CD14-positive monocyte (primary cell): ENCODE results near the gene TSBP1. TPM values are rescaled to one million over a fixed set of nuclear protein-coding genes. Genes with fewer than 3 reads are reported as not detected.

ENCODE experiments used
- DNase-seq, 3 donors: peaks; one replicate each; pipeline ENCODE4 v3.0.0-alpha.2; 2011 to 2022
- H2AFZ ChIP-seq: 2 replicates; pipeline ENCODE4 v1.6.0; 2012; ENCODE audit warnings: mild to moderate bottlenecking, low read depth, low read length, inconsistent platforms; ENCODE audit not compliant: insufficient read depth, poor library complexity, severe bottlenecking
- H3K27ac ChIP-seq, 2 donors: 1 replicate in 1 of 2; 2 replicates in 1 of 2; pipeline ENCODE4 v1.5.1; 2012 to 2013; ENCODE audit warnings: low read length in 2 of 2, control low read depth in 1 of 2, inconsistent platforms in 1 of 2, low read depth in 1 of 2, mild to moderate bottlenecking in 1 of 2
- H3K27me3 ChIP-seq, 2 donors: one replicate each; pipeline versions ENCODE4 v1.6.0 to v1.6.1; 2011 to 2013; ENCODE audit warnings: low read length in 2 of 2; ENCODE audit not compliant: control insufficient read depth in 2 of 2, insufficient read depth in 2 of 2
- H3K36me3 ChIP-seq, 2 donors: replicated peaks in 1 of 2; 1 replicate in 1 of 2; 2 replicates in 1 of 2; pipeline versions ENCODE4 v1.5.1 to v1.6.1; 2012 to 2013; ENCODE audit warnings: low read length in 2 of 2, control low read depth in 1 of 2, inconsistent platforms in 1 of 2, mild to moderate bottlenecking in 1 of 2; ENCODE audit not compliant: insufficient read depth in 2 of 2, control insufficient read depth in 1 of 2
- H3K4me1 ChIP-seq, 2 donors: 1 replicate in 1 of 2; 2 replicates in 1 of 2; pipeline versions ENCODE4 v1.5.1 to v1.6.1; 2012 to 2013; ENCODE audit warnings: low read length in 2 of 2, control low read depth in 1 of 2, inconsistent platforms in 1 of 2, mild to moderate bottlenecking in 1 of 2, moderate library complexity in 1 of 2; ENCODE audit not compliant: insufficient read depth in 2 of 2, control insufficient read depth in 1 of 2
- H3K4me2 ChIP-seq: replicated peaks from 2 replicates; pipeline ENCODE3; 2012; ENCODE audit warnings: low read length, moderate library complexity, mild to moderate bottlenecking; ENCODE audit not compliant: poor library complexity, severe bottlenecking; ENCODE audit errors: extremely low read depth
- H3K4me3 ChIP-seq, 3 experiments: fragments of 200-600 bp in 1 of 3; sonication (generic) in 1 of 3; replicated peaks in 1 of 3; 1 replicate in 2 of 3; 2 replicates in 1 of 3; pipeline ENCODE4 v1.5.1; 2011 to 2013; ENCODE audit warnings: low read length in 3 of 3, mild to moderate bottlenecking in 3 of 3, control low read depth in 2 of 3, low read depth in 2 of 3, inconsistent platforms in 1 of 3, moderate library complexity in 1 of 3
- H3K79me2 ChIP-seq: 2 replicates; pipeline ENCODE4 v1.6.0; 2012; ENCODE audit warnings: mild to moderate bottlenecking, control low read depth, inconsistent platforms, low read length, moderate library complexity; ENCODE audit not compliant: insufficient read depth
- H3K9ac ChIP-seq: 2 replicates; pipeline ENCODE4 v1.6.0; 2017; ENCODE audit warnings: low read length, mild to moderate bottlenecking; ENCODE audit not compliant: insufficient read depth, poor library complexity, severe bottlenecking
- H3K9me3 ChIP-seq, 2 donors: replicated peaks in 1 of 2; 1 replicate in 1 of 2; 2 replicates in 1 of 2; pipeline versions ENCODE4 v1.5.1 to v1.6.1; 2012 to 2013; ENCODE audit warnings: low read length in 2 of 2, control low read depth in 1 of 2; ENCODE audit not compliant: control insufficient read depth in 1 of 2, insufficient read depth in 1 of 2
- H4K20me1 ChIP-seq: 2 replicates; pipeline ENCODE4 v1.6.0; 2012; ENCODE audit warnings: mild to moderate bottlenecking, low read length, control low read depth, moderate library complexity; ENCODE audit not compliant: insufficient read depth
- H3K27ac Mint-ChIP-seq, 7 donors: one replicate each; pipeline ENCODE4 v1.8.0; 2020; ENCODE audit warnings: mild to moderate bottlenecking in 7 of 7, mixed read lengths in 7 of 7, moderate library complexity in 6 of 7, inconsistent platforms in 2 of 7
- H3K27me3 Mint-ChIP-seq, 3 donors: one replicate each; pipeline ENCODE4 v1.8.0; 2021 to 2022; ENCODE audit warnings: low read depth in 3 of 3, mild to moderate bottlenecking in 3 of 3, mixed read lengths in 3 of 3, moderate library complexity in 3 of 3, inconsistent platforms in 1 of 3
- H3K36me3 Mint-ChIP-seq, 2 donors: one replicate each; pipeline ENCODE4 v1.8.0; 2020; ENCODE audit warnings: mixed read lengths in 2 of 2, inconsistent platforms in 1 of 2, mild to moderate bottlenecking in 1 of 2
- H3K4me1 Mint-ChIP-seq: one replicate; pipeline ENCODE4 v1.8.0; 2020; ENCODE audit warnings: mild to moderate bottlenecking, mixed read lengths
- H3K4me3 Mint-ChIP-seq, 2 donors: one replicate each; pipeline ENCODE4 v1.8.0; 2020; ENCODE audit warnings: mild to moderate bottlenecking in 2 of 2, mixed read lengths in 2 of 2, moderate library complexity in 1 of 2
- H3K9me3 Mint-ChIP-seq, 7 donors: one replicate each; pipeline ENCODE4 v1.8.0; 2020 to 2022; ENCODE audit warnings: mixed read lengths in 7 of 7, mild to moderate bottlenecking in 6 of 7, moderate library complexity in 6 of 7, inconsistent platforms in 2 of 7
- CTCF ChIP-seq: fragments of 200-600 bp; IDR thresholded peaks from one replicate; pipeline ENCODE4 v1.8.0; 2022; ENCODE audit warnings: antibody characterized with exemption, mild to moderate bottlenecking
- WGBS: methylation state at CpG from one replicate; pipeline ENCODE4 v1.1.5; 2013; ENCODE audit warnings: missing lambda C conversion rate; ENCODE audit not compliant: insufficient coverage; 5-methylcytosine and 5-hydroxymethylcytosine counted together
- intact Hi-C, 2 donors: fragments of 100-400 bp; cut with micrococcal nuclease; formaldehyde crosslinking; loops; one replicate each; pipeline versions ENCODE4 v1.15.0 to v1.15.1; 2023
- polyA plus RNA-seq, 3 donors: library from polyadenylated mRNA; depleted of rRNA in 1 of 3; unstranded in 2 of 3; stranded (reverse) in 1 of 3; fragments of 300-500 nt in 2 of 3; fragments of >200 nt in 1 of 3; fragmentation: Illumina TruSeq in 2 of 3; gene quantifications; 1 replicate in 2 of 3; 2 replicates in 1 of 3; pipeline ENCODE4 v1.2.3, GENCODE V29; 2012 to 2021

The TSBP1 gene
- polyA plus RNA-seq, 3 donors: not detected

GRCh38 chr6:32405656-32406055 is 34.0 kb upstream of the TSBP1 start:
- Mint-ChIP-seq H3K27ac (no peak overlapping the region), H3K9me3 (peaks cover 0 to 2% (median 0%) of the 10 kb centered on the region in 7 donors), H3K36me3 (no peaks in the 10 kb centered on the region), H3K27me3 (peaks cover 14 to 16% (median 15%) of the 10 kb centered on the region in 3 donors), H3K4me1 (peaks cover 1% of the 10 kb centered on the region), H3K4me3 (no peak overlapping the region)
- Histone ChIP-seq H3K9ac (no peak overlapping the region), H3K79me2 (no peaks in the 10 kb centered on the region), H3K4me2 (no peak overlapping the region), H3K4me1 (no peaks in the 10 kb centered on the region), H3K36me3 (no peaks in the 10 kb centered on the region), H3K27me3 (peaks cover 0 to 7% of the 10 kb centered on the region in 2 donors), H3K27ac (no peak overlapping the region), H3K4me3 (no peak overlapping the region), H2AFZ (no peak overlapping the region), H3K9me3 (no peaks in the 10 kb centered on the region), H4K20me1 (no peaks in the 10 kb centered on the region)
- intact Hi-C loops: loop anchor here in 1 of 2 donors (10.0 kb wide), 1 partner anchor 459 kb away; no protein-coding TSS in a partner anchor
- no peak for TF ChIP-seq CTCF
- DNase-seq: no peak
- WGBS: 60% methylated on average over 1 of the region's 1 CpG

DNA sequence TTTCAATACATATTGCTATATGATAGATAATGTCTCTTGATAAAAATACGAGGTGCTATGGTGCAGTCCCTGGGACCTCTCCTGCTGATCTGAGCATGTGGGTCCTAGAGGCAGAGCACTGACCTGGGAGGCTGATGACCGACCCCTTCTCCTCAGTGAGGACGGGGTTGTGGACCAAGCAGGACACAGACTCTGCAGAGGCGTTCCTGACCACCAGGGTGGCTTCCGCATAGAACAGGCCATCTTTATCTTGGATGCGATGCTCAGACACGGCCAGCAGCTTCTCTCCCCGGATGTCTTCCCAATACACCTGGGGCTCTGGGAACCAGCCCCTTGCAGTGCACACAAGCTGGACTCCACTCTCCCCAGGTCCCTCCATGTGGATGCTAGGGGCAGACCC is 31.1 kb upstream of the TSBP1 start:
- TF ChIP-seq CTCF: no peak
- DNase-seq: no peak
- H4K20me1 ChIP-seq: no peaks in the 10 kb centered on the region
- H3K4me2 ChIP-seq: no peak overlapping the region
- Mint-ChIP-seq H3K4me3 (no peak overlapping the region), H3K4me1 (peaks cover 1% of the 10 kb centered on the region), H3K36me3 (no peaks in the 10 kb centered on the region), H3K9me3 (peaks cover 0 to 2% (median 0%) of the 10 kb centered on the region in 7 donors), H3K27ac (peak overlapping the region in 1 of 7 donors; percentile 23), H3K27me3 (peaks cover 6 to 20% (median 13%) of the 10 kb centered on the region in 3 donors)
- H3K79me2 ChIP-seq: no peaks in the 10 kb centered on the region
- no peaks in the 10 kb centered on the region for H3K9me3 ChIP-seq
- intact Hi-C loops: loop anchor here in 1 of 2 donors (10.0 kb wide), 1 partner anchor 462 kb away; no protein-coding TSS in a partner anchor
- no peak overlapping the region for H3K27ac ChIP-seq
- H3K4me1 ChIP-seq: no peaks in the 10 kb centered on the region
- no peak overlapping the region for H2AFZ ChIP-seq
- no peaks in the 10 kb centered on the region for H3K36me3 ChIP-seq
- H3K4me3 ChIP-seq: no peak overlapping the region
- WGBS: 89% methylated on average over 8 of the region's 8 CpGs
- no peak overlapping the region for H3K9ac ChIP-seq
- H3K27me3 ChIP-seq: peaks cover 0 to 7% of the 10 kb centered on the region in 2 donors
